Measurements from ENCODE around the gene ASMTL.

- TF ChIP-seq POLR2AphosphoS5 (IDR thresholded peaks at IDR 0.05; ENCODE audit: low read depth) (no peak), CTCF (conservative IDR thresholded peaks at IDR 0.05; ENCODE audit: low read depth in 2 of 2) (no peak), EZH2phosphoT487 (IDR thresholded peaks at IDR 0.05; ENCODE audit: unreplicated experiment) (no peak), EZH2 (IDR thresholded peaks at IDR 0.05; ENCODE audit: low read depth, unreplicated experiment) (no peak), REST (IDR thresholded peaks at IDR 0.05; ENCODE audit: unreplicated experiment) (no peak), NANOG (IDR thresholded peaks at IDR 0.05; ENCODE audit: borderline replicate concordance) (no peak), ETS1 (IDR thresholded peaks at IDR 0.05) (no peak), CREB1 (CRISPR knock-in tag; IDR thresholded peaks at IDR 0.05; ENCODE audit: low read depth) (no peak), ZNF331 (CRISPR knock-in tag; IDR thresholded peaks at IDR 0.05; ENCODE audit: low read depth) (no peak), JUNB (IDR thresholded peaks at IDR 0.05; ENCODE audit: unreplicated experiment) (no peak)
Observed at GRCh38 chrX:1449823-1450149, 2.9 kb downstream of the ASMTL start.

All from GM23338 (cell line).